BJ (cell line): Measurements from ENCODE around the gene ADRB1. TPM values are rescaled to one million over a fixed set of nuclear protein-coding genes. Genes with fewer than 3 reads are reported as not detected.

ENCODE experiments used
- CTCF ChIA-PET: fragments of 350-600 bp; formaldehyde crosslinking; extraction: SDS; loops from one replicate; lab custom pipeline; 2021; ENCODE audit warnings: antibody characterized with exemption, inconsistent platforms; lab: Yijun Ruan, JAX
- POLR2A ChIA-PET: fragments of 300-600 bp; sonication (Branson Sonifier 250); formaldehyde crosslinking; extraction: SDS; loops from one replicate; lab custom pipeline; 2021; ENCODE audit warnings: antibody characterized with exemption; lab: Charles Lee
- DNase-seq: peaks from one replicate; pipeline ENCODE4 v3.0.0-alpha.2; 2011; ENCODE audit warnings: low read depth
- H3K27me3 ChIP-seq: 2 replicates; pipeline ENCODE4 v1.6.0; 2011; ENCODE audit warnings: low read length; ENCODE audit not compliant: control insufficient read depth, insufficient read depth
- H3K36me3 ChIP-seq: 2 replicates; pipeline ENCODE4 v1.5.1; 2011; ENCODE audit warnings: low read length; ENCODE audit not compliant: control insufficient read depth, insufficient read depth
- H3K4me3 ChIP-seq: 2 replicates; pipeline ENCODE4 v1.5.1; 2011; ENCODE audit warnings: low read depth, mild to moderate bottlenecking, control low read depth, low read length
- polyA plus RNA-seq: library from polyadenylated mRNA; depleted of rRNA; stranded (reverse); fragments of >200 nt; gene quantifications from 2 replicates; pipeline ENCODE4 v1.2.3, GENCODE V29; 2011
- TF ChIP-seq, protein P1 (sequence below): IDR thresholded peaks from 2 replicates; pipeline ENCODE4 v1.5.1; 2011; ENCODE audit warnings: low read depth, mild to moderate bottlenecking, control low read depth, inconsistent platforms, low read length, moderate library complexity; ENCODE audit not compliant: insufficient read depth

The ADRB1 gene
- polyA plus RNA-seq, 1 experiment = not detected

DNA sequence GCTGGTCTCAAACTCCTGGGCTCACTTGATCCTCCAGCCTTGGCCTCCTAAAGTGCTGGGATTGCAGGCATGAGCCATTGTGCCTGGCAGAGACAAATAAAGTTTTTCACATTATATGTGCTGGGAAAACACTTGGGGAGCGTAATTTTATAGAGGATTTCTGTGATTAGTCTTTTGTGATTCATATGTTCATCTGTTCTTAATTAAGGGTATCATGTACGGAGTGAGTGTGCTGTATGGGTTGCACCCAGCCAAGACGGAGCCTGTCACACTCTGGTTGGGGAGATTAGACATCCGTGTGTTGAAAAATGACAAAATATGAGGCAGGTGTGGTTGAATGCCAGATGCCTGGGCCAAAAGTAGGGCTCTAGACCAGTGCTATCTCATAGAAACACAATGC, 10.3 kb downstream of the ADRB1 start:
- peaks cover 7% of the 10 kb centered on the region for H3K27me3 ChIP-seq
- TF ChIP-seq, protein P1, sequence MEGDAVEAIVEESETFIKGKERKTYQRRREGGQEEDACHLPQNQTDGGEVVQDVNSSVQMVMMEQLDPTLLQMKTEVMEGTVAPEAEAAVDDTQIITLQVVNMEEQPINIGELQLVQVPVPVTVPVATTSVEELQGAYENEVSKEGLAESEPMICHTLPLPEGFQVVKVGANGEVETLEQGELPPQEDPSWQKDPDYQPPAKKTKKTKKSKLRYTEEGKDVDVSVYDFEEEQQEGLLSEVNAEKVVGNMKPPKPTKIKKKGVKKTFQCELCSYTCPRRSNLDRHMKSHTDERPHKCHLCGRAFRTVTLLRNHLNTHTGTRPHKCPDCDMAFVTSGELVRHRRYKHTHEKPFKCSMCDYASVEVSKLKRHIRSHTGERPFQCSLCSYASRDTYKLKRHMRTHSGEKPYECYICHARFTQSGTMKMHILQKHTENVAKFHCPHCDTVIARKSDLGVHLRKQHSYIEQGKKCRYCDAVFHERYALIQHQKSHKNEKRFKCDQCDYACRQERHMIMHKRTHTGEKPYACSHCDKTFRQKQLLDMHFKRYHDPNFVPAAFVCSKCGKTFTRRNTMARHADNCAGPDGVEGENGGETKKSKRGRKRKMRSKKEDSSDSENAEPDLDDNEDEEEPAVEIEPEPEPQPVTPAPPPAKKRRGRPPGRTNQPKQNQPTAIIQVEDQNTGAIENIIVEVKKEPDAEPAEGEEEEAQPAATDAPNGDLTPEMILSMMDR = no peak
- DNase-seq = no peak
- H3K4me3 ChIP-seq = no peak overlapping the region
- ChIA-PET CTCF (no interaction called here), POLR2A (no interaction called here)
- no peaks in the 10 kb centered on the region for H3K36me3 ChIP-seq

- ChIA-PET POLR2A (no interaction called here), CTCF (no interaction called here)
These were observed 14.2 kb downstream of the ADRB1 start for GRCh38 chr10:114057855-114058254.

GRCh38 chr10:114058297-114058696, 14.6 kb downstream of the ADRB1 start:
- Histone ChIP-seq H3K36me3 (no peaks in the 10 kb centered on the region), H3K4me3 (no peak overlapping the region), H3K27me3 (peaks cover 3% of the 10 kb centered on the region)
- CTCF ChIA-PET = no interaction called here
- TF ChIP-seq, protein P1 = no peak
- DNase-seq = no peak
- POLR2A ChIA-PET = no interaction called here

More at GRCh38 chr10:114057855-114058254, 14.2 kb downstream of the ADRB1 start:
- peaks cover 3% of the 10 kb centered on the region for H3K27me3 ChIP-seq
- no peaks in the 10 kb centered on the region for H3K36me3 ChIP-seq
- DNase-seq = no peak
- TF ChIP-seq, protein P1 = no peak
- H3K4me3 ChIP-seq = no peak overlapping the region

DNA sequence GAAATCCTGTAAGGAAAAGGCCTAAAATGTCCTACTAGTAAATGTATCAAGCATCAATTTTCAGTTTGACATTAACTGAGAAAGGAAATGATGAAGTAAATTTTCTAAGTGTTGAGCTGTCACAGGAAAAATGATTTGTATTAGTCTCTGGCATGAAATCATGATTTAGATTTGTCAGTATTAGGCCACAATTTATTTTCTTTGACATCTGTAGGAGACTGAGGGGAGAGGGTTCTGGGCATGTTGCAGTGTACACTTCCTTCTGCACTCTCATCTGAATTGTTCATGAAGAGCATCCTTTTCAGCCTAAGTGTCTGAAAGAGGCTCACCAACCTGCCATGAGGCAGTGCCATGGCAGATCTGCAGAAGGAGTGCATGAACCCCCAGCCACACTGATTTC, 15.9 kb downstream of the ADRB1 start:
- Histone ChIP-seq H3K4me3 (no peak overlapping the region), H3K36me3 (no peaks in the 10 kb centered on the region), H3K27me3 (peaks cover 1% of the 10 kb centered on the region)
- no peak for DNase-seq
- ChIA-PET POLR2A (no interaction called here), CTCF (no interaction called here)
- TF ChIP-seq, protein P1 = no peak

- Histone ChIP-seq H3K4me3 (no peak overlapping the region), H3K36me3 (no peaks in the 10 kb centered on the region), H3K27me3 (peaks cover 3% of the 10 kb centered on the region)
- DNase-seq = no peak
- TF ChIP-seq, protein P1 = no peak
- ChIA-PET CTCF (no interaction called here), POLR2A (no interaction called here)
These were observed 16.8 kb downstream of the ADRB1 start for GRCh38 chr10:114060456-114060855.
